Cerebellar cortex (tissue), 1 donor: ENCODE data around the gene OPN1MW3.
"Not testable (repeated sequence)": the region's sequence is repeated elsewhere in the genome, so short reads cannot be mapped to it uniquely, and the experiment has no call there.

Experiments
- DNase-seq: peaks from one replicate; pipeline ENCODE4 v3.0.0-alpha.2; 2015; ENCODE audit warnings: low spot score

OPN1MW3 gene

DNA sequence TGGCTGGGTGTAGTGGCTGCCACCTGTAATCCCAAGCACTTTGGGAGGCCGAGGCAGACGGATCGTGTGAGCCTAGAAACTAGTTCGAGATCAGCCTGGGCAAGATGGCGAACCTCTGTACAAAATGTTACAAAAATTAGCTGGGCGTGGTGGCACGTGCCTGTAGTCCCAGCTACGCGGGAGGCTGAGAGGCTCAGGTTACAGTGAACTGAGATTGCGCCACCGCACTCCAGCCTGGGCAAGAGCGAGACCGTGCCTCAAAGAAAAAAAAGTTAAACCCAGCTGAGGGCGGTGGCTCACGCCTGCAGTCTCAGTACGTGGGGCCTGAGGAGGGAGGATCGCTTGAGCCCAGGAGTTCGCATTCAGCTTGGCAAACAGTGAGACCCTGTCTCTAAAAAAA, 39.3 kb downstream of the OPN1MW3 start:
- DNase-seq = no peak

DNA sequence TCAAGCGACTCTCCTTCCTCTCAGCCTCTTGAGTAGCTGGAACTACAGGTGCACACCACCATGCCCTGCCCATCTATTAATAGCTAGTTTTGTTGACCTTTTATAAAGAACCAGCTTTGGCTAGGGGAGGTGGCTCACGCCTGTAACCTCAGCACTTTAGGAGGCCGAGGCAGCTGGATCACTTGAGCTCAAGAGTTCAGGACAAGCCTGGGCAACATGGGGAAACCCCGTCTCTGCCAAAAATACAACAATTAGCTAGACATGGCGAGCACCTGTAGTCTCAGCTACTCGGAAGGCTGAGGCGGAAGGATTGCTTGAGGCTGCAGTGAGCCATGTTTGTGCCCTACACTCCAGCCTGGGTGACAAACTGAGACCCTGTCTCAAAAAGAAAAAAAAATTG, 40.9 kb downstream of the OPN1MW3 start:
- no peak for DNase-seq

DNA sequence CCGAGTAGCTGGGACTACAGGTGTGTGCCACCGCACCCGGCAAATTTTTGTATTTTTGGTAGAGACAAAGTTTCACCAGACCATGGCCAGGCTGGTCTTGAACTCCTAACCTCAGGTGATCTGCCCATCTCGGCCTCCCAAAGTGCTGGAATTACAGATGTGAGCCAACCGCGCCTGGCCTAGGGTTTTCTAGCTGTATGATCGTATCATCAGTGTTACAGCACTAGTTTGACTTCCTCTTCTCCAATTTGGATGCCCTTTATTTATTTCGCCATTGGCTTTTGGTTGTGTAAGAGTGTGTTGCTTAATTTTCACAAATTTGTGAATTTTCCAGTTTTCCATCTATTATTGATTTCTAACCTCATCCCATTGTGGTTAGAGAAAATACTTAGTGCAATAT, 43.4 kb downstream of the OPN1MW3 start:
- no peak for DNase-seq

DNA sequence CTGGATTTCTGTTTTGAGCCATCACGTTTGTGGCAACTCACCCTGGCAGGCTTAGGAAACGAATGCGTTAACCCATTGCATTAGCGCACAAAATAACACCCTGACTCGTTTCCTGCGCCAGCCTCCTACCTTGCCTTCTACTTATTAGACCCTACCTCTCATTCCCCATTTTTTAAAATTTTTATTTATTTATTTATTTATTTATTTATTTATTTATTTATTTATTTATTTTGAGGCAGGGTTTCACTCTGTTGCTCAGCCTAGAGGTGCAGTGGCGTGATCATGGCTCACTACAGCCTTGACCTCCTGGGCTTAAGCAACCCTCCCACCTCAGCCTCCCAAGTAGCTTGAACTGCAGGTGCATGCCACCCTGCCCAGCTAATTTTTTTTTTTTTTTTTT, 45.6 kb downstream of the OPN1MW3 start:
- not testable (repeated sequence) for DNase-seq

DNA sequence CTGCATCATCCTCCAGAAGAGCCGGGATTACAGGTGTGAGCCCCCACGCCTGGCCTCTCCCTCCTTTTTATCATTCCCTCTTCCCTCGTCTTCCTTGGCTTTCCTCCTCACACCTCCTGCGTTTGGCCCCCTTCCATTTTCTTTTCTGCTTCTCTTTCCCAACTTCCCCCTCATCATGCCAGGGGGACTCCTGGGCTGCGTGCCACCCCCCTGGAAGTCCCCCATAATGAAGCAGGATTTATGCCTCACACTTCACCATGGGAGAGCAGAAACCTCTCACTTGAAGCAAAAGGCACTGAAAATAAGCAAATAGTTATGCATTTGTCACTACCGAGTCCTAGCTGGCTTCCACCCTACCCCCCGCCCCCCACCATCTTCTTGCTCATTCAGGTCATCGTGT, 46.1 kb downstream of the OPN1MW3 start:
- no peak for DNase-seq

DNA sequence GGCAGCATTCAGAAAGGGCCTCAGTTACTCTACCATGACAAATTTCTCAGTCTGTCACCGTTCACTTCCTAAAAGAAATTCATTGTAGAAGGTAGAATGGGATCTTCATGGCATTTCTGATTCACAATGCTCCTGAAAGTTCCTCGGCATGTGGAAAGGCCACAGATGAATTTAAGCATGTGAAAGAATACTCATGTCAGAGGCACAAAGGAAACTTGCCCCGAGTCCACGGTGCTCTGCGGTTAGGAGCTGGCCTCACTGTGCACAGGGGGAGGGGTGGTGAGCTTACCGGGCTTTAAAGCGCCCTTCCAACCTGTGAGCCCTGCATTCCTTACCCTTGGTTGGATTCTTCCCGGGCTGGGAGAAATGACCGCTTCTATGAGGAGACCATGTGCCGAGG, 47.5 kb downstream of the OPN1MW3 start:
- no peak for DNase-seq

DNA sequence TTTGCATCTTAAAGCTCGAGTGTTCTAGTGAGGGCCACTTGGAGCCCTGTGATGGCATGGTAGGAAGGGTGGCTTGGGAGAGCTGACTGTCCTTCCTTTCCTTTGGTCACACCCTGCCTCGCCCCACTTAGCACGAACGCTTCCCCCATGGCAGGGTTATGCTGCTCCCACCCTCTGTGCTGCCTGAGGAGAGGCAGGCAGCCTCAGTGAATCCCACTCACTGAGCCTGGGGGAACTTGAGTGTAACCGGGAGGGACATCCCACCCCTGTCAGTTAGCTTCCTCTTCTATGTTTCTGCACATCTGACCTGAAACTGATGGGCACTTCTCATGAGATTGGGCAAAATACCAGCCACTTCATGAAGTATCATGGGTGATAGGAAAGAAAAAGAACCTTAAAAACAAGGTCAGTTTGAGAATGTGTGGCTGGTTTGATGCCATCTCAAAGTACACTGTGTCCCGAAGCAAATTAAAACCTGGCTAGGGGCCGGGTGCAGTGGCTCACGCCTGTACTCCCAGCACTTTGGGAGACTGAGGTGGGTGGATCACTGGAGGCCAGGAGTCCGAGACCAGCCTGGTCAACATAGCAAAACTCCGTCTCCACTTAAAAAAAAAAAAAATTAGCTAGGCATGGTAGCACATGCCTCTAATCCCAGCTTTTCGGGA, 48.3 kb downstream of the OPN1MW3 start:
- DNase-seq = no peak

DNA sequence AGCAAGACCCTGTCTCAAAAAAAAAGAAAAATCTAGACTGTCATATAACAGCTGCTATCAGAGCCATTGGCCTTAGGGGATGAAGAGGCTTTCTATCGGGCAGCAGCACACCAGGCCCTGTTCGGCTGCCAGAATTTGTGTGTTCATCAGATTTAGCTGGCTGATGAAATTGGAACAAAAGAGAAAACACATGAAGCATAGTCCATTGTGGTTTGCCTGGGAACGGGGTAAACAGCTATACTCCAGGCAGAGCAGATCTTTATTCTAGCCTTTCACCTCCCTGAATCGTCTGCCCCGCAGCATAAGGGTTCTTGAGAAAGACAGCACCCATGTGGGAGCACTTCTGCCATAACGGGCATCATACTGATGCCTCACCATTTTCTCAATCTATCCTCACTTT, 49.8 kb downstream of the OPN1MW3 start:
- no peak for DNase-seq

DNA sequence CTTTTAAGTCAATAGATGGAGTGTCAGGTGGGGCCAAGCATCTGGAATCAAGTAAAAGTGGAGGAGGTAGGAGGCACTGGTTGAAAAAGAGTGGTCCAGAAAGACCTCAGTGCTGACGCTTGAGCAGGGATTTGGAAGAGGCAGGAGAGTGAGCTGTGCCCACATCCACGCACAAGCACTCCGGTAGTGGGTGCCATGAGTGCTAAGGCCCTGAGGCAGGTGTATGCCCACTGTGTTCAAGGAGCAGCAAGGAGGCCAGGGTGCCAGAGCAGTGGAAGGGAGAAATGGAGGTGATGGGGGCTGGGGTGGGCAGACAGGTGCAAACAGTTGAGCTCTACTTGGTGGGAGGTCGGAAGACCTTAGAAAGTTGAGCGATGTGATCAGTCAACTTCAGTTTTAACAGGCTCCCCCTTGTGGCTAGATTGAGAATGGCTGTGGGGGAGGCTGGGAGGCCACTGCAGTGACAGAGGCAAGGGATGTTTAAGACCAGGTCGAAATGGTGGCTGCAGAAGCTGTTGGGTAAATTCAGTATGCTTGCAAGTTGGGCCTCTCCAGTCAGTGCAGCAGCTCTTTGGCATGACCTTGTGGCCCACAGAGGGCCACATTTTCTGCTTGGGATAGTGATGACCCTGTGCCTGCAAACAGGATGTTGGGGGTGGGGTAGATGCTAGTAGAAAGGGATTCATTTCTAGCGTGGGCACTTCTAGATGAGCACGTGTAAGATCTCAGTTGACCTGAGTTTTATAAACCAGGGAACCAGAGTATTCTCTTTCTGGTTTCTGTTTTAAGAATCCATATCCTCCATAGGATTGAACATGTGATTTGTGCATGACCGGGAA, 50.9 kb downstream of the OPN1MW3 start:
- DNase-seq = peak; percentile 42

DNA sequence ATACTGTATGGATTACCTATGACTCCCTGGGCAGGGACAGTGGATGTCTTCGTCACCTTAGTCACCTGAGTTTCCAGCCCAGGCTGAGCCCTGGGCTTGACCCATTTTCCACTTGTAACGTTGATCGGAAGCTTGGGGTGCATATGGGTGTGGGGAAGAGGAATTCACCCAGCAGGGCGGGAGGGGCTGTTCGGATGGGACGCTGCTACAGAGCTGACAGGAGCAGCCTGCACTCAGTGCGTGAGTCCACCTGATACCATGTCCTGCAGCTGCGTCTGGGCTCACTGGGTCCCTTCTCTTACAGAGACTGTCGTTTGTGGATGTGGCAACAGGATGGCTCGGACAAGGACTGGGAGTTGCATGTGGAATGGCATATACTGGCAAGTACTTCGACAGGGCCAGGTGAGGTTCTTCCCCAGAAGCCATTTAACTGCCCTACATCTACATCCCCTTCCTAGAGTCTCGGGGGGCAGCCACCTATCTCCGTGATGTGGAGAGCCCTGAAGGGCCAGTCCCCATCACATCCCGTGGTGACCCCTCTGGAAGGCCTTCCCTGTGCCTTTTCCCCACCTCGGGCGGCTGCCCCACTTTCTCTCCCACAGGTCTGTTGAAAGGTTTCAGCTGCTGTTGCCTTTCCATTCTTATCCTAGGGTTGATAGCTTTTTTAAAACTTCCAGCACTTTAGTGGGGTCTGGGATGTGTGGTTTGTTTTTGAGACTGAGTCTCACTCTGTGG, 51.8 kb downstream of the OPN1MW3 start:
- DNase-seq = no peak

DNA sequence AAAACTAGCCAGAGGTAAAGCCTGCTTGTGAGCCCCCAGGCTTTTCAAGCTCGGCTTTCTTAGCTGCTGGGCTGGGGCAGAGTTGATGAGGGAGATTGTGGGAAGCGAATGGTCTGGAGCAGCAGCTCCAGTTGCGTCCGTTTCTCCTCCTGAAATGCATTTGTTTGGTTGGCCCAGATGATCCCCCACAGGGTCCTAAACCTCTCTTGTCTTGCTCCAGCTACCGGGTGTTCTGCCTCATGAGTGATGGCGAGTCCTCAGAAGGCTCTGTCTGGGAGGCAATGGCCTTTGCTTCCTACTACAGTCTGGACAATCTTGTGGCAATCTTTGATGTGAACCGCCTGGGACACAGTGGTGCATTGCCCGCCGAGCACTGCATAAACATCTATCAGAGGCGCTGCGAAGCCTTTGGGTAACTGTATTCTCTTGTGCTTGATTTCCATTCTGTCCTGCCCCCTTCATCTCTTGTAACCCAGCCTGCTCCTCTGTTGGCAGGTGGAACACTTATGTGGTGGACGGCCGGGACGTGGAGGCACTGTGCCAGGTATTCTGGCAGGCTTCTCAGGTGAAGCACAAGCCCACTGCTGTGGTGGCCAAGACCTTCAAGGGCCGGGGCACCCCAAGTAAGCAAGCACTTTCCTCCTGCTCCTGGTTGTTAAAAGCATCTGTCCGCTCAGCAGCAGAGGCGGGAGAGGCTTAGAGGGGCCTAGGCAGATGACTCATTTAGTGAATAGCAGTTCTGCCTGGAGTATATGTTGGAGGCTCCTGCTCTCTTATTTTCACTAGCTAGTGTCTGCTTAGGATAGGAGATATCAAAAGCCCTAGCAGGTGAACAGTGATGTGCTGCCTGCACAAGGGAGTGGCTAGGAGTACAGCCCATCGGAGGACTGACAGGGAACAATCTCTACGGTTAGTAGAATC, 53.5 kb downstream of the OPN1MW3 start:
- no peak for DNase-seq

DNA sequence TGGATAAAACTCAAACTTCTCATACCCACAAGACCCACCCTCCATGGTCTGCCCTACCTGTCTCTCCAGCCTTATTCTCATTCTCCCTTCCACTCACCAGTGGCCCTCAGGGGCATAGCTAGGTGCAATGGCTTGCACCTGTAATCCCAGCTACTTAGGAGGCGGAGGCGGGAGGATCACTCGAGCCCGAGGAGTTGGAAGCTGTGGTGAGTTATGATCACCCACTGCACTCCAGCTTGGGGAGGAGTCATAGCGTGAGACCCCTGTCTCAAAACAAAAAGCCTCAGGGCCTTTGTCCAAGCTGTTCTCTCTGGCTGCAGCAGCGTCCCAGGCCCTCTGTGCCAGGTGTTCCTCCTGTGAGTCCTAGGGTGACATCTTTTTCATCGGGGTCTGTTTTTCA, 54.7 kb downstream of the OPN1MW3 start:
- DNase-seq = no peak

DNA sequence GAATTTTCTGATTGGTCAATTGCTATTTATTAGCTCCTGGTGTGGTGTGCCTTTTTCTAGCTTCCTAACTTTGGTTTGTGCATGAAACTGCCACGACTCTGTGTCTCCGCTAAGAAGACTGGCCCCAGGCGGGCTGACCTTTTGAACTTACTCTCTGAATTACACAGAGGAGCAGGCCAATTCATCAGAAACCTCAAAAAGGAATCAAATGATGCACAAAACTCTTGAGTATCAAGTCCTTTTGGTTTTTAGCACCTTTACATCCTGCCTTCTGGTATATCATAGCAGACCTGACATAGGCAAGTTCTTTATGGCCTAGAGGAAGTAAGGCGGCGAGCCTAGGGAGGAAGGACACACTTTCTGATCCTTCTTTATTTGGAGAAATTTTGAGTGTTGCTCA, 55.8 kb downstream of the OPN1MW3 start:
- no peak for DNase-seq

DNA sequence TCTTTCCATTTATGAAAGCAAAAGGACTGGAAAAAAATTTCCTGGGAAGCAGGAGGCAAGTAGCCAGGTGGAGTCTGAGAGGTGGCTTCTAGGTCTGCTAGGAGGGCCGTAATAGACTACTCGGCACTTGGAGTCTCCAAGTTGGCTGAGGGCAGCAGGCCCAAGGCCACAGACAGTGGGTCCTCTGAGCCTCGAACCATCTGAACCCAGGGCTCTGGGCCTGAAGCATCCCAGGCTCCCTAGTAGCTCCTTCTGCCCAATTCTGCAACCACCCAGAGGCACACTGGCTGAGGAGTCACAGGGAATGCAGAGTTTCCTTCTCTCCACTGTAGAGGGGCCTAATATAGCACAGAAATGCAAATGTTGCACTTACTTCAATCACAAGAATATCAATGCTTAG, 58.0 kb downstream of the OPN1MW3 start:
- no peak for DNase-seq

DNA sequence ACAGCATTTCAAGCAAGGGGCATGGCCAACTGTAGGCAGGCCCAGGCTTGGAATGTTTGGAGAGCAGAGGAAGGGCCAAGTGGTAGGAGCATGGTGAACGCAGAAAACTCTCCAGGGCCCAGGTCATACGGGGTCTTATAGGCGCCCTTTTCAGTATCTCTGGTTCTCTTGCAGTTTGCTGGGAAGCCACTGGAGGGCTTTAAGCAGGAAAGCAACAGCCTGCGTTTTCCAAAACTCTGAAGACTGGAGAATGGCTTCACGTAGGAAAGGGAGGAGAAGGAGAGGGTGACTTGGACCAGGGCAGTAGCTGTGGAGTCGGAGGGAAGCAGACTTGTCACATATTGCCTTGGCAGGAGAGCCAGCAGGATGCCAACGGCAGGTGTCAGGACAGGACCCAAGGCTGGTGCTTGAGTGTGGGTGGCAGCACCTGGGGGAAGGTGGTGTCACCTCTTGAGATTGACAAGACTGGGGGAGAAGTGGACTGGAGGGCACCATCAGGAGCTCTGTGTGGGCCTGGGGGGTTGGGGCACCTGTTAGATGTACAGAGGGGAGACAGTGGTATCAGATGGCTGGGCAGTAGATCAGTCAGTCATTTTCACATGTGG, 60.1 kb downstream of the OPN1MW3 start:
- peak; percentile 14 for DNase-seq

DNA sequence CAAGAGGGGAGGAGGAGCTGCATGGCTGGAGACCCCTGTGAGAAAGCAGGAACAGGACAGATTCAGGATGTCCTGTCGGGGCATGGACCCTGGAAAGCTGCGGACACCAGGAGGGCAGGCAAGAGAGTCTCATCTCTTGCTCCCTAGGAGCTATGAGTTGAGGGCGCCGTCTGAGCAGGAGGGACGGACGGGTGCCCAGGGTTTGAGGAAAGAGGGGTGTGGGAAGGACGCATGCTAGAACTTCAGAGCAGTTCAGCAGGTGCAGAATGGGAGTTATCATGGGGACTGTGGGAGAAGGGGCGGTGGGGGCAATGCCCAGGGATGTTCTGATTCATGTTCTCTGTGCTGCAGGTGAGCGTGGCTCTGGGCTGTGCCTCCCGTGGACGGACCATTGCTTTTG, 63.0 kb downstream of the OPN1MW3 start:
- no peak for DNase-seq
